ENCODE data around the gene POLR2M.

POLR2M gene

GRCh38 chr15:57704441-57704840, 2.1 kb upstream of the POLR2M start:
- H2AFZ ChIP-seq (ENCODE audit: low read length) = no peak overlapping the region

GRCh38 chr15:57705746-57706404, 639 bp upstream of the POLR2M start:
- Histone ChIP-seq H3K4me2 (ENCODE audit: low read length) (peak overlapping the region; percentile 78), H3K27ac (ENCODE audit: low read depth, low read length, poor library complexity, severe bottlenecking) (peak overlapping the region; percentile 11), H3K79me2 (ENCODE audit: insufficient read depth, low read length) (peaks cover 19% of the 10 kb centered on the region), H3K36me3 (ENCODE audit: insufficient read depth, low read length) (peaks cover 20% of the 10 kb centered on the region), H3K27me3 (ENCODE audit: insufficient read depth, low read length) (no peaks in the 10 kb centered on the region), H3K9me2 (ENCODE audit: low read depth, low read length) (no peaks in the 10 kb centered on the region), H2AFZ (ENCODE audit: low read length) (peak overlapping the region; percentile 1; the same call in 1 of the 2 replicates), H3K9ac (ENCODE audit: low read length) (peak overlapping the region; percentile 97; the same call in 1 of the 2 replicates), H3K9me3 (ENCODE audit: low read length) (no peaks in the 10 kb centered on the region), H3F3A (ENCODE audit: insufficient read depth, low read length) (no peaks in the 10 kb centered on the region), H3K4me1 (ENCODE audit: insufficient read depth, low read length, severe bottlenecking) (peaks cover 31% of the 10 kb centered on the region), H3K4me3 (ENCODE audit: low read depth, low read length, poor library complexity, severe bottlenecking) (peak overlapping the region; percentile 93), H4K20me1 (ENCODE audit: insufficient read depth, low read length) (no peaks in the 10 kb centered on the region)
- no peak for TF ChIP-seq EZH2 (IDR thresholded peaks at IDR 0.05; ENCODE audit: borderline replicate concordance, low read length)
- no peak for TF ChIP-seq CTCF (IDR thresholded peaks at IDR 0.05; ENCODE audit: low read length)

More at GRCh38 chr15:57704441-57704840, 2.1 kb upstream of the POLR2M start:
- Histone ChIP-seq H3K27me3 (ENCODE audit: insufficient read depth, low read length) (peaks cover 4% of the 10 kb centered on the region; the same call in 1 of the 2 replicates), H3K4me2 (ENCODE audit: low read length) (no peak overlapping the region), H3K4me1 (ENCODE audit: insufficient read depth, low read length, severe bottlenecking) (peaks cover 30% of the 10 kb centered on the region), H3F3A (ENCODE audit: insufficient read depth, low read length) (no peaks in the 10 kb centered on the region), H3K9ac (ENCODE audit: low read length) (no peak overlapping the region), H3K27ac (ENCODE audit: low read depth, low read length, poor library complexity, severe bottlenecking) (no peak overlapping the region), H3K9me2 (ENCODE audit: low read depth, low read length) (no peaks in the 10 kb centered on the region), H3K4me3 (ENCODE audit: low read depth, low read length, poor library complexity, severe bottlenecking) (no peak overlapping the region), H3K36me3 (ENCODE audit: insufficient read depth, low read length) (peaks cover 6% of the 10 kb centered on the region), H4K20me1 (ENCODE audit: insufficient read depth, low read length) (no peaks in the 10 kb centered on the region), H3K79me2 (ENCODE audit: insufficient read depth, low read length) (peaks cover 19% of the 10 kb centered on the region), H3K9me3 (ENCODE audit: low read length) (no peaks in the 10 kb centered on the region)
- TF ChIP-seq EZH2 (IDR thresholded peaks at IDR 0.05; ENCODE audit: borderline replicate concordance, low read length) = no peak

GRCh38 chr15:57708047-57708446, 1.5 kb downstream of the POLR2M start:
- H3K4me2 ChIP-seq (ENCODE audit: low read length) = peak overlapping the region; percentile 78
- peak overlapping the region; percentile 93 for H3K4me3 ChIP-seq (ENCODE audit: low read depth, low read length, poor library complexity, severe bottlenecking)
- H3K36me3 ChIP-seq (ENCODE audit: insufficient read depth, low read length) = peaks cover 42% of the 10 kb centered on the region
- peak overlapping the region; percentile 97 for H3K9ac ChIP-seq (ENCODE audit: low read length)
- H3K27ac ChIP-seq (ENCODE audit: low read depth, low read length, poor library complexity, severe bottlenecking) = no peak overlapping the region
- H4K20me1 ChIP-seq (ENCODE audit: insufficient read depth, low read length) = no peaks in the 10 kb centered on the region
- no peak for TF ChIP-seq EZH2 (IDR thresholded peaks at IDR 0.05; ENCODE audit: borderline replicate concordance, low read length)
- TF ChIP-seq CTCF (IDR thresholded peaks at IDR 0.05; ENCODE audit: low read length) = no peak
- H3K27me3 ChIP-seq (ENCODE audit: insufficient read depth, low read length) = no peaks in the 10 kb centered on the region
- no peaks in the 10 kb centered on the region for H3K9me3 ChIP-seq (ENCODE audit: low read length)
- H3K4me1 ChIP-seq (ENCODE audit: insufficient read depth, low read length, severe bottlenecking) = peaks cover 31% of the 10 kb centered on the region
- H2AFZ ChIP-seq (ENCODE audit: low read length) = no peak overlapping the region
- H3F3A ChIP-seq (ENCODE audit: insufficient read depth, low read length) = no peaks in the 10 kb centered on the region
- H3K79me2 ChIP-seq (ENCODE audit: insufficient read depth, low read length) = peaks cover 19% of the 10 kb centered on the region
- H3K9me2 ChIP-seq (ENCODE audit: low read depth, low read length) = no peaks in the 10 kb centered on the region

GRCh38 chr15:57718309-57718708, 11.8 kb downstream of the POLR2M start:
- Histone ChIP-seq H2AFZ (ENCODE audit: low read length) (no peak overlapping the region), H3K36me3 (ENCODE audit: insufficient read depth, low read length) (peaks cover 51% of the 10 kb centered on the region), H3K4me2 (ENCODE audit: low read length) (no peak overlapping the region), H3K27ac (ENCODE audit: low read depth, low read length, poor library complexity, severe bottlenecking) (no peak overlapping the region), H3K9me2 (ENCODE audit: low read depth, low read length) (no peaks in the 10 kb centered on the region), H3K4me3 (ENCODE audit: low read depth, low read length, poor library complexity, severe bottlenecking) (no peak overlapping the region), H3K79me2 (ENCODE audit: insufficient read depth, low read length) (no peaks in the 10 kb centered on the region), H3K9me3 (ENCODE audit: low read length) (no peaks in the 10 kb centered on the region), H4K20me1 (ENCODE audit: insufficient read depth, low read length) (no peaks in the 10 kb centered on the region), H3F3A (ENCODE audit: insufficient read depth, low read length) (0 out of 2 replicates have a peak, but pooled peaks cover 6% of the 10 kb centered on the region), H3K27me3 (ENCODE audit: insufficient read depth, low read length) (no peaks in the 10 kb centered on the region), H3K9ac (ENCODE audit: low read length) (no peak overlapping the region), H3K4me1 (ENCODE audit: insufficient read depth, low read length, severe bottlenecking) (no peaks in the 10 kb centered on the region)
- no peak for TF ChIP-seq EZH2 (IDR thresholded peaks at IDR 0.05; ENCODE audit: borderline replicate concordance, low read length)
- TF ChIP-seq CTCF (IDR thresholded peaks at IDR 0.05; ENCODE audit: low read length) = no peak
